CD4-positive, alpha-beta T cell (primary cell): ENCODE results near the gene GALNT14. TPM values are rescaled to one million over a fixed set of nuclear protein-coding genes. Genes with fewer than 3 reads are reported as not detected.

Experiments used
- ATAC-seq: fragments of 200-7000 bp; cut with Tn5 transposase; one replicate; pipeline ENCODE4 v1.10.0; 2022; ENCODE audit warnings: mild to moderate bottlenecking; ENCODE audit not compliant: poor library complexity
- CTCF ChIA-PET: fragments of 350-600 bp; sonication (Branson Sonifier 250); formaldehyde crosslinking; loops from one replicate; lab custom pipeline; 2021; ENCODE audit warnings: antibody characterized with exemption, inconsistent platforms; lab: Charles Lee
- POLR2A ChIA-PET: fragments of 350-600 bp; sonication (Branson Sonifier 250); formaldehyde crosslinking; loops from one replicate; lab custom pipeline; 2021; ENCODE audit warnings: antibody characterized with exemption, inconsistent platforms; lab: Charles Lee
- DNase-seq, 14 experiments: peaks; one replicate each; pipeline ENCODE4 v3.0.0-alpha.2; 2013 to 2020; ENCODE audit warnings: mixed read lengths in 2 of 14
- H3K27ac ChIP-seq, 2 donors: one replicate each; pipeline versions ENCODE4 v1.5.1 to v1.7.0; 2013; ENCODE audit warnings: low read length in 2 of 2, low read depth in 1 of 2, mild to moderate bottlenecking in 1 of 2
- H3K27me3 ChIP-seq, 2 experiments: 1 replicate in 1 of 2; 2 replicates in 1 of 2; pipeline versions ENCODE4 v1.6.1 to v1.7.0; 2013; ENCODE audit warnings: low read length in 2 of 2, control low read depth in 1 of 2, mild to moderate bottlenecking in 1 of 2, moderate library complexity in 1 of 2; ENCODE audit not compliant: insufficient read depth in 2 of 2, control insufficient read depth in 1 of 2
- H3K36me3 ChIP-seq: one replicate; pipeline ENCODE4 v1.6.1; 2013; ENCODE audit warnings: low read length, control low read depth; ENCODE audit not compliant: insufficient read depth
- H3K4me1 ChIP-seq: one replicate; pipeline ENCODE4 v1.6.1; 2013; ENCODE audit warnings: low read length, control low read depth; ENCODE audit not compliant: insufficient read depth
- H3K4me3 ChIP-seq: one replicate; pipeline ENCODE4 v1.5.1; 2013; ENCODE audit warnings: mild to moderate bottlenecking, low read length, moderate library complexity
- H3K9me3 ChIP-seq, 2 experiments: 1 replicate in 1 of 2; 2 replicates in 1 of 2; pipeline versions ENCODE4 v1.6.1 to v1.7.0; 2013; ENCODE audit warnings: low read length in 2 of 2, mild to moderate bottlenecking in 2 of 2, control low read depth in 1 of 2, moderate library complexity in 1 of 2; ENCODE audit not compliant: control insufficient read depth in 1 of 2, insufficient read depth in 1 of 2
- H3K27ac Mint-ChIP-seq: one replicate; pipeline ENCODE4 v1.8.0; 2020; ENCODE audit warnings: mixed read lengths
- H3K27me3 Mint-ChIP-seq: one replicate; pipeline ENCODE4 v1.8.0; 2021; ENCODE audit warnings: mixed read lengths
- H3K36me3 Mint-ChIP-seq: one replicate; pipeline ENCODE4 v1.8.0; 2021; ENCODE audit warnings: low read depth, mixed read lengths
- H3K4me1 Mint-ChIP-seq: one replicate; pipeline ENCODE4 v1.8.0; 2021; ENCODE audit warnings: low read depth, mixed read lengths
- H3K4me3 Mint-ChIP-seq: one replicate; pipeline ENCODE4 v1.8.0; 2020; ENCODE audit warnings: mild to moderate bottlenecking, mixed read lengths
- H3K9me3 Mint-ChIP-seq: one replicate; pipeline ENCODE4 v1.8.0; 2020; ENCODE audit warnings: mixed read lengths
- CTCF ChIP-seq: fragments of 200-600 bp; IDR thresholded peaks from one replicate; pipeline ENCODE4 v1.8.0; 2022; ENCODE audit warnings: antibody characterized with exemption, mild to moderate bottlenecking
- intact Hi-C, 2 experiments: fragments of 100-400 bp; cut with DNase I in 1 of 2; cut with micrococcal nuclease in 1 of 2; formaldehyde crosslinking; loops; one replicate each; pipeline versions ENCODE4 v1.15.1 to v1.9.0; 2023 to 2025; cut with DNase I, micrococcal nuclease
- total RNA-seq, 174 experiments: library from RNA in 2 of 174; stranded (reverse) in 2 of 174; gene quantifications; one replicate each; pipeline ENCODE4 v1.2.3 and lab custom pipeline; 2021 to 2026

The GALNT14 gene
- total RNA-seq, 2 experiments from 2014 or later: not detected

DNA sequence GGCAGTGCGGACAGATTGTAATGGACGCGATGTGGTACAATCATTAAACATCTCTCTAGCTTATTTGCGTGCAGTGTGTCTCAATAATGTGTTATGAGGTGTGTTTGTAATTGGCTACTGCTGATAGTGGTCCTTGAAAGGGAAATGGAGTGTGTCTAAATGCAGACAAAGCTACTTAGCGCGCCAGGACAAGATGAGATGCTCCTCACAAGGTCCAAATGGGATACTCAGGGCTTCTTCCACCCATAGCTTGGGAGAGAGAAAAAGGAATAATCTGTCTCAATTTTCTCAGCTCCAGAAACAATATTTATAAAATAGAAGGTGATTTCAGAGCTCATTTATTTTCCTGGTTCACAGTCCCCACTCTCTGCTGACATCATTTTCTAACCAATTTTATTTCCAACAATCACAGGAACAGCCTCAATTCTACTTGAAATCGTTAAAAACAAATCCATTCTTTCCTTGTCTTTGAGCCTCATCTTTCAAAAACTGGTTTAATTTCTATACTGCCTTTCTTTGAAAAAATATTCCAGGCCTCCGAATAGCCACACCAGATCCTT lies 28.5 kb downstream of the GALNT14 start:
- TF ChIP-seq CTCF: no peak
- H3K4me3 Mint-ChIP-seq: no peak overlapping the region
- POLR2A ChIA-PET: no interaction called here
- DNase-seq (no peak), ATAC-seq (no peak)
- intact Hi-C loops: no loop called here
- no peaks in the 10 kb centered on the region for H3K36me3 Mint-ChIP-seq
- Histone ChIP-seq H3K9me3 (no peaks in the 10 kb centered on the region), H3K4me1 (no peaks in the 10 kb centered on the region), H3K27ac (no peak overlapping the region), H3K27me3 (no peaks in the 10 kb centered on the region), H3K4me3 (no peak overlapping the region), H3K36me3 (no peaks in the 10 kb centered on the region)
- H3K4me1 Mint-ChIP-seq: no peaks in the 10 kb centered on the region
- H3K27me3 Mint-ChIP-seq: peaks cover 51% of the 10 kb centered on the region
- CTCF ChIA-PET: no interaction called here
- no peak overlapping the region for H3K27ac Mint-ChIP-seq
- H3K9me3 Mint-ChIP-seq: no peaks in the 10 kb centered on the region

DNA sequence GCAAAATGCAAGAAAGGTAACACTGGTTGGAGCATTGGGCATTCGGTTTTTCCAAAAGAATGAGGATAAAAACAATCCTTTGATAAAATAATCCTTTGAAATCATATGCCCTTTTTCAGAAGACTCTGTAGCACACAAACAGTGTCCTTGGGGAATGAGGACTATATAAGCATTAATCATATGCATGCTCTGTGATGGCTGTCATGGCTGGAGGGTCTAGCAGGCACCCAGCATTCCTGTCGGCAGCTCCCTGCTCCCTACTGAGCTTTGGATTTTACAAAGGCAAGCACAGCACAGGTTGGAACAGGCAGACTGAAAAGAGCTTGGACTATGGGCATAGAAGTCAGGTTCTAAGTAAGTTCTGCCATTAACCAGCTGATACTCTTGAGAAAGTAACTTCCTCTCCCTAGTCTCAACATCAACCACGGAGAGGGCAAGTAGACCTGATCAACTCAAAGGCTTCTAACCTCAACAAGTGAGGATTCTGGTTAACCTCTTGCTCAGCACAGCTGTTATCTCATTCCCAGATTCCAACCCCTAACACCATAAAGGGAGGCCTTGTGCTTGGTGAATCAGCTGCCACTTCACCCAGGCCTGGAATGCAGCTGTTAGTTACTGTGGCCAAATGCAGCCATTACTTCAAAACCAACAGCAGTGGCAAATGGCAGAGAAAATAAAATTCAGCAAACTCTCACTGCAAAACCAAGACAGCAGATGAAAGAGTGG lies 29.5 kb downstream of the GALNT14 start:
- H3K36me3 ChIP-seq: no peaks in the 10 kb centered on the region
- TF ChIP-seq CTCF: no peak
- Mint-ChIP-seq H3K36me3 (no peaks in the 10 kb centered on the region), H3K9me3 (no peaks in the 10 kb centered on the region), H3K4me3 (no peak overlapping the region), H3K27ac (no peak overlapping the region), H3K27me3 (peaks cover 49% of the 10 kb centered on the region), H3K4me1 (no peaks in the 10 kb centered on the region)
- ATAC-seq (no peak), DNase-seq (no peak)
- no peaks in the 10 kb centered on the region for H3K4me1 ChIP-seq
- intact Hi-C loops: no loop called here
- CTCF ChIA-PET: no interaction called here
- POLR2A ChIA-PET: no interaction called here
- H3K27me3 ChIP-seq: no peaks in the 10 kb centered on the region
- no peak overlapping the region for H3K27ac ChIP-seq
- no peak overlapping the region for H3K4me3 ChIP-seq
- no peaks in the 10 kb centered on the region for H3K9me3 ChIP-seq

DNA sequence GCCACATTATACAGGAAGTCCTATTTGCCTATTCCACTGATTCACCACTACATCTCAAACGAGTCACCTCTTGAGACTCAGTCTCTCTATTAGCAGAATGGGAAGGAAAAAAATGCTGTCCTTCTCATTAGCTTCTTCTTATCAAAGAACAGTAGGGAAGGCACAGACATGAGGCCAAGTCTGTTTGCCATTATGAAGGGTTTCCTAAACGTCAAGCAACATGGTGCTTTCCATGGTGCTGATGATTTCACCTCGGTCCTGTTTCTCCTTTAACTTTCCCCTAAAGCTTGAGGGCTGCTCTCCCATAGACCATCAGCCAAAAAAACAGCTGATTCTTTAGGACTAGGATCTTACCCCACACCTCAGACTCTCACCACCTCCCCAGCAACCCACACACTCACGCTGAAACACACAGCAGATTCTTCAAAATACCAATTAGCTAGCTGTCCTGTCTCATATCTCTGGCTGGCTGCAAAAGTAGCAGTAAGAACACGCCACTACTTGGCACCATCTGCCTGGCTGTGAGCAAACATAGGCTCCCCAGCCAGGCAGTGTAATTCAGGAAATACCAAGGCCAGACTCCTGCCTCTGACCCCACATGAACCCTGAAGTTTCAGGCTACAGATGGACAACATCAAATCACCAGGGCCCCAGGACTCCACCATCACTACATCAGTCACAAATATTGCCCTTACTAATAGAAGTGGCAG lies 30.5 kb downstream of the GALNT14 start:
- no peak overlapping the region for H3K27ac ChIP-seq
- H3K9me3 Mint-ChIP-seq: no peaks in the 10 kb centered on the region
- no peaks in the 10 kb centered on the region for H3K4me1 ChIP-seq
- intact Hi-C loops: no loop called here
- H3K36me3 ChIP-seq: no peaks in the 10 kb centered on the region
- CTCF ChIA-PET: no interaction called here
- H3K27me3 Mint-ChIP-seq: peaks cover 52% of the 10 kb centered on the region
- H3K4me3 ChIP-seq: no peak overlapping the region
- no peak for TF ChIP-seq CTCF
- ATAC-seq: no peak
- H3K9me3 ChIP-seq: no peaks in the 10 kb centered on the region
- H3K36me3 Mint-ChIP-seq: no peaks in the 10 kb centered on the region
- no peaks in the 10 kb centered on the region for H3K4me1 Mint-ChIP-seq
- no peaks in the 10 kb centered on the region for H3K27me3 ChIP-seq
- no peak overlapping the region for H3K4me3 Mint-ChIP-seq
- DNase-seq: no peak
- H3K27ac Mint-ChIP-seq: no peak overlapping the region
- POLR2A ChIA-PET: no interaction called here
